Smooth muscle cell (in vitro differentiated cells): Measurements from ENCODE around the gene FBRSL1. TPM values are rescaled to one million over a fixed set of nuclear protein-coding genes. Genes with fewer than 3 reads are reported as not detected.

Experiments
- DNase-seq: peaks from one replicate; lab custom pipeline; 2025; ENCODE audit not compliant: unreplicated experiment; lab: John Stamatoyannopoulos, UW
- H2AFZ ChIP-seq: fragments of 200-600 bp; sonication (generic); 2 replicates; pipeline ENCODE4 v1.6.0; 2016; ENCODE audit warnings: antibody characterized with exemption, low read depth, mild to moderate bottlenecking
- H3F3A ChIP-seq: fragments of 200-600 bp; sonication (generic); 2 replicates; pipeline ENCODE4 v1.6.0; 2017; ENCODE audit warnings: antibody characterized with exemption, low read depth
- H3K27ac ChIP-seq: fragments of 200-600 bp; sonication (generic); 2 replicates; pipeline ENCODE4 v1.5.1; 2016; ENCODE audit warnings: low read depth, mild to moderate bottlenecking
- H3K27me3 ChIP-seq: fragments of 200-600 bp; sonication (generic); 2 replicates; pipeline ENCODE4 v1.6.1; 2016; ENCODE audit warnings: low read depth, mild to moderate bottlenecking
- H3K36me3 ChIP-seq: fragments of 200-600 bp; sonication (generic); 2 replicates; pipeline ENCODE4 v1.5.1; 2016; ENCODE audit warnings: low read depth
- H3K4me1 ChIP-seq: fragments of 200-600 bp; sonication (generic); 2 replicates; pipeline ENCODE4 v1.5.1; 2016; ENCODE audit warnings: low read depth
- H3K4me2 ChIP-seq: fragments of 200-600 bp; sonication (generic); 2 replicates; pipeline ENCODE4 v1.6.0; 2016; ENCODE audit warnings: mild to moderate bottlenecking
- H3K4me3 ChIP-seq: fragments of 200-600 bp; sonication (generic); 2 replicates; pipeline ENCODE4 v1.5.1; 2016; ENCODE audit warnings: mild to moderate bottlenecking
- H3K79me2 ChIP-seq: fragments of 200-600 bp; sonication (generic); 2 replicates; pipeline ENCODE4 v1.6.0; 2016; ENCODE audit warnings: low read depth, mild to moderate bottlenecking
- H3K9ac ChIP-seq: fragments of 200-600 bp; sonication (generic); 2 replicates; pipeline ENCODE4 v1.6.0; 2016; ENCODE audit warnings: low read depth
- H3K9me3 ChIP-seq: fragments of 200-600 bp; sonication (generic); replicated peaks from 2 replicates; pipeline ENCODE4 v1.5.1; 2016; ENCODE audit warnings: low read depth
- H4K20me1 ChIP-seq: fragments of 200-600 bp; sonication (generic); 2 replicates; pipeline ENCODE4 v1.6.0; 2016; ENCODE audit warnings: low read depth
- CTCF ChIP-seq: fragments of 200-600 bp; sonication (generic); IDR thresholded peaks from 2 replicates; pipeline ENCODE4 v1.5.1; 2017; ENCODE audit warnings: borderline replicate concordance, mild to moderate bottlenecking, antibody characterized with exemption; ENCODE audit not compliant: insufficient read depth, poor library complexity, severe bottlenecking
- WGBS: methylation state at CpG from one replicate; pipeline ENCODE4 v1.1.7; 2016; ENCODE audit warnings: low lambda C conversion rate; 5-methylcytosine and 5-hydroxymethylcytosine counted together
- polyA plus RNA-seq: library from polyadenylated mRNA; unstranded; fragments of >200 nt; fragmentation: Nextera tagmentation; extraction: Ambion mirVana; gene quantifications from 2 replicates; pipeline ENCODE4 v1.2.1, GENCODE V29; 2016
- total RNA-seq: library from RNA; depleted of rRNA; stranded (reverse); fragments of >200 nt; gene quantifications from 2 replicates; pipeline ENCODE4 v1.2.3, GENCODE V29; 2014

The FBRSL1 gene
- total and polyA plus RNA-seq, 2 experiments from 2014 or later: 7.9 to 17.6 TPM

- Histone ChIP-seq H3K27ac (no peak overlapping the region), H3K9ac (peak overlapping the region; percentile 73)
Observed at GRCh38 chr12:132491138-132491663, 1.2 kb downstream of the FBRSL1 start.

DNA sequence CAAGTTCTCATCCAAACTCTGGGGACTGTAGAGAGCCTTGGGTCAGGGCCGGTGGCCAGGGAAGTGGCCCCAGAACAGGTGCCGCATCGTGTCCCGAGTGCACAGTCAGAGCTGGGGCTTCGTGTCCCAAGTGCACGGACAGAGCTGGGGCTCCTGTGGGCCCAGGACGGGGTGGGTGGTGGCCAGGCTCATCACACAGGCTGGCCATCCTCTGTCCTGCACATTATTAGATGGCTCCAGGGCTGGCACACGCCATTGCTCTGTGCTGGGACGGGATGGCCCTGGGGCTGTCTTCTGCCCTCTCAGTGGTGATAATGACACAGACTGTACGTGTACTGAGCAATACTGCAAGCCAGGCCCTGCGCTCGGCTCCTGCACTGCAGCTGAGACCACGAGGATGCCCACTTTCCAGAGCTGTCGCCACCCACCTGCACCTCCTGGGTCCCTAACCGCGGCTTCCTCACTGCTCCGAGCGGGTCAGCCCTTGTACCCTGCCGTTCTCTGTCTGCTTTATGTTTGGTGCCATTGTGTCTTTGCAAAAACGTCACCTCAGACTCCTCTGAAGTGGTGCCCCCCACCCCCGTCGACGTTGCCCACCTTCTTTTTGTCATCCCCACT, 1.9 kb downstream of the FBRSL1 start:
- WGBS: 93% methylated on average over 23 of the region's 23 CpGs
- H3K36me3 ChIP-seq: no peaks in the 10 kb centered on the region
- H3K4me2 ChIP-seq: peak overlapping the region; percentile 99
- H3K27ac ChIP-seq: no peak overlapping the region
- TF ChIP-seq CTCF: no peak
- no peaks in the 10 kb centered on the region for H3K27me3 ChIP-seq
- peaks cover 12% of the 10 kb centered on the region for H3K4me1 ChIP-seq
- peak overlapping the region; percentile 77 for H3K4me3 ChIP-seq
- no peak for DNase-seq
- H3F3A ChIP-seq: no peaks in the 10 kb centered on the region
- peaks cover 63% of the 10 kb centered on the region for H4K20me1 ChIP-seq
- H3K9ac ChIP-seq: peak overlapping the region; percentile 73
- no peaks in the 10 kb centered on the region for H3K9me3 ChIP-seq
- H2AFZ ChIP-seq: no peak overlapping the region
- peaks cover 63% of the 10 kb centered on the region for H3K79me2 ChIP-seq

More at GRCh38 chr12:132491138-132491663, 1.2 kb downstream of the FBRSL1 start:
- no peak for DNase-seq
- H4K20me1 ChIP-seq: peaks cover 56% of the 10 kb centered on the region
- H3K79me2 ChIP-seq: peaks cover 56% of the 10 kb centered on the region
- 44% methylated on average over 14 of the region's 14 CpGs for WGBS
- H3K4me3 ChIP-seq: peak overlapping the region; percentile 77
- TF ChIP-seq CTCF: no peak
- no peaks in the 10 kb centered on the region for H3K36me3 ChIP-seq
- no peak overlapping the region for H2AFZ ChIP-seq
- H3K4me1 ChIP-seq: peaks cover 12% of the 10 kb centered on the region
- no peaks in the 10 kb centered on the region for H3K9me3 ChIP-seq
- no peaks in the 10 kb centered on the region for H3K27me3 ChIP-seq
- no peaks in the 10 kb centered on the region for H3F3A ChIP-seq
- H3K4me2 ChIP-seq: peak overlapping the region; percentile 99

DNA sequence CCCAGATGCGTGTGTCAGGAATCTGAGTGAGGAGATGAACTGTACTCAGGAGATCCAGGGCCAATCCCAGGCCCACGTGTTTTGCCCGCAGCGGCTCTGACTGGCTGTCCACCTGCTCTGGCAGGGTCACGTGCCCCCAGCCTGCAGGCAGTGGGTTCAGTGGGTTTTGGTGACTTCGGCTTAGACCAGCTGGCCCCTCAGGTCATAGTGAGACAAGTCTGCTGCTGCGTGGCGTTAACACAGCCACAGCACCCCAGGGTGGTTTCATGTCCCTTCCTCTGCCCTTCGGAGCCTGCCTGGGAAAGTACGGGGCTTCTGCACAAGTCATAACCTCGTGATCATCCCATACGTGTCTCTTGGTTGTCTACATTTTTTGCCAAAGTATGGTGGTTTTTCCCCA, 2.6 kb downstream of the FBRSL1 start:
- no peak for TF ChIP-seq CTCF
- Histone ChIP-seq H2AFZ (no peak overlapping the region), H3K36me3 (no peaks in the 10 kb centered on the region), H3K4me2 (peak overlapping the region; percentile 99), H3K4me3 (peak overlapping the region; percentile 77), H3K27me3 (no peaks in the 10 kb centered on the region), H3K79me2 (peaks cover 69% of the 10 kb centered on the region), H3K27ac (no peak overlapping the region), H3F3A (no peaks in the 10 kb centered on the region), H4K20me1 (peaks cover 69% of the 10 kb centered on the region), H3K9ac (no peak overlapping the region), H3K9me3 (no peaks in the 10 kb centered on the region), H3K4me1 (peaks cover 12% of the 10 kb centered on the region)
- DNase-seq: no peak
- 95% methylated on average over 12 of the region's 12 CpGs for whole genome bisulfite sequencing

GRCh38 chr12:132492951-132493350, 3.0 kb downstream of the FBRSL1 start:
- no peaks in the 10 kb centered on the region for H3K27me3 ChIP-seq
- no peak overlapping the region for H3K4me3 ChIP-seq
- no peak overlapping the region for H3K9ac ChIP-seq
- no peaks in the 10 kb centered on the region for H3F3A ChIP-seq
- H3K79me2 ChIP-seq: peaks cover 73% of the 10 kb centered on the region
- H3K4me2 ChIP-seq: no peak overlapping the region
- no peak overlapping the region for H2AFZ ChIP-seq
- WGBS: 91% methylated on average over 12 of the region's 12 CpGs
- peaks cover 74% of the 10 kb centered on the region for H4K20me1 ChIP-seq
- peaks cover 12% of the 10 kb centered on the region for H3K4me1 ChIP-seq
- no peak overlapping the region for H3K27ac ChIP-seq
- TF ChIP-seq CTCF: no peak
- H3K36me3 ChIP-seq: no peaks in the 10 kb centered on the region
- no peak for DNase-seq
- H3K9me3 ChIP-seq: no peaks in the 10 kb centered on the region
